ENCODE data around the gene KRT74.
"Not testable (repeated sequence)": the region's sequence is repeated elsewhere in the genome, so short reads cannot be mapped to it uniquely, and the experiment has no call there.

KRT74 gene

DNA sequence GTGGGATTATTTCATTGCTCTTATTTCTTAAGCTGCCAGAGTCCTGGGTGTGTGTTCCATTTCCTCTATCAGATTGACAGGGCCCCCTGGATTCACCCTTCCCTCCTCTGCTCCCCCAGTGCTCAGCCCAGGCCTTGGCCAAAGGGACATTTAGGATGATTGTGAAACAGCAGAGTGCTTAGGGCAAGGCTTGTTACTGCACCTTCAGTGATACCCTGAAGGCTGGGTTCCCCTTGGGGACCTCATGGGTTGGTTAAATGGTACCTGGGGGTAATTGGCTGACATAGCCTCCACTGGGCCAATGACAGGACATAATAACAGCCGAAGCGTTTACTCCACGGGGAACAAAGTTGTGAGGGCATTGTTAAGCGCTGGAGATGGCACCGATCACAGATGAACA lies 28.9 kb upstream of the KRT74 start:
- DNase-seq: no peak

DNA sequence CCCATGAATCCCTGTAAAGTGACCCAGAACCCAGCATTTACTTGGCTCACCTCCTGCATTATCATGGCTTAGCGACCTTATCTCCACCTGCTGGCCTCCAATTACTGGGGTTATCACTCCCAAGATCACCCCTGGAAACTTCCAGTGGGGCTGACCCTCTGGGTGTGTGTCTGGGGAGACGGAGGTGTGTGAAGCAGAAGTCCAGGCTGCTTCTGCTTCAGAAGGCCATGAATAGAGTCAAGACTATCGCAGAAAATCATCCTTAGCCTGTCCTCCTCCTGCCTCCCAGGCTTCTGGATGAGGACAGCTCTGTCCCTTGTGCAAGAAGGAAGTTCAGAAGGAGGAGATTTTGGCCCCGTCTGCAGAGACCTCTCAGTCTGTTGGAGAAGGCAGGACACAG lies 28.0 kb upstream of the KRT74 start:
- DNase-seq: no peak

DNA sequence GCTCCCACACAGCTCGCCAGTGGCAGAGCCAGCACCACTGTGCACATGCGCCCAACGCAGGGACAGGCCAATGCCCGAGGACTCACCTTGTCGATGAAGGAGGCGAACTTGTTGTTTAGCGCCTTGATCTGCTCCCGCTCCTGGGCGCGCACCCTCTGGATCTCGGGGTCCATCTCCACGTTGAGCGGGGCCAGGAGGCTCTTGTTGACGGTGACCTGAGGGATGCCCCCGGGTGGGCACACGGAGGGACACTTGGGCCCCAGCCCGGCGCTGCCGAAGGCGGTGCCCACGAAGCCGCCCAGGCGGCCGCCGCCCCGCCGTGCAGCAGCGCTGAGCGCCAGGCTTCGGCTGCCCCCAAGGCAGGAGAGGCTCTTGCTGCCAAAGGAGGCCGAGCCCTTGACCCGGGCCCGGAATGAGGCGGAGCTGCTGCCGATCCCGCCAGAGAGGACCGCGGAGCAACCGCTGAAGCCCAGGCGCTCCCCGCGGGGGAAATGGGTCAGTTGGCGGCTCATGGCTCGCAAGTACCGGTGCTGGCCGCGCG lies 27.4 kb upstream of the KRT74 start, which contains the start of gene KRT72:
Gene KRT72 (minus strand): TSS at position 523 of the 541 bp plus-strand sequence. CDS start 11 bp downstream, at position 512.
- DNase-seq: no peak

DNA sequence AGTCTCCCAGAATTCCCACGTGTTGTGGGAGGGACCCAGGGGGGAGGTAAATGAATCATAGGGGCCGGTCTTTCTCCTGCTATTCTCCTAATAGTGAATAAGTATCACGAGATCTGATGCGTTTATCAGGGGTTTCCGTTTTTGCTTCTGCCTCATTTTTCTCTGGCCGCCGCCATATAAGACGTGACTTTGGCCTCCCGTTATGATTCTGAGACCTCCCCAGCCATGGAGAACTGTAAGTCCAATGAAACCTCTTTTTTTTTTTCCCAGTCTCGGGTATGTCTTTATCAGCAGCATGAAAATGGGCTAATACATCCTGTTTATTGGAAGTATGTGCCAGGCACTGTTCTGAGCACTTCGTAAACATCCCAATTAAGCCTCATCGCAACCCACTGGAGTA lies 26.8 kb upstream of the KRT74 start:
- no peak for DNase-seq

DNA sequence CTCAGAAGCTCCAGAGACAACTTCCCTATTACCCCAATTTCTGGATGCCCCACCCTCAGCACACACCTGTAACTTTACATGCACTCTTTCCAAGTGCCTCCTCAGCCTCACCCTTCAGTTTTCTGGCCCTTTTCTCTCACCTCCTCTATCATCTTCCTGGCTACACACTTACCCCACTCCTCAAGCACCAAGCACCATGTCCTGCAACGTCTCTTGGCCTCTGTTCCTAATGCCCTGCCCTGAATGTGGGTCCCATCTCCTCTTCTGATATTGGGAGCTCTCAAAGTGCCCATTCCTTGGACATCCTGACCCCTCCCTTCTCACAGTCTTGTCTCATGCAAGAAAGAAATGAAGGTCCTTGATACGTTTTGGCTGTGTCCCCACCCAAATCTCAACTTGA lies 26.4 kb upstream of the KRT74 start:
- no peak for DNase-seq

DNA sequence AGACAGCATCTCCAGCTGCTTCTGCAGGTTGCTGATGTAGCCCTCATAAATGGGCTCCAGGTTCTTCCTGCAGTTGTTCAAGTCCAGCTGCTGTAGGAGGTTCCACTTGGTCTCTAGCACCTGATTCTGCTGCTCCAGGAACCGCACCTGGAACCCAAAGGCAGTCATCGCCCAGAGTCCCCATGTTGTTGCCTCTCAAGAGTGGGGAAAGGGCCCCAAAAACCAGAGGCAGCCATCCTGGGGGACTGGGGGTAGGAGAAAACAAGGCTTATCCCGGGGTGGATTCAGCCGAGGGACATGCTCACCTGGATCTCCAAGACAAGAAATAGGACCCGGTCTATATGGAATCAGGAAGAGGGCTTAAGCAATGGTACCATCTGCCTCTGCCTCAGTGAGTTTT lies 25.3 kb upstream of the KRT74 start:
- no peak for DNase-seq

DNA sequence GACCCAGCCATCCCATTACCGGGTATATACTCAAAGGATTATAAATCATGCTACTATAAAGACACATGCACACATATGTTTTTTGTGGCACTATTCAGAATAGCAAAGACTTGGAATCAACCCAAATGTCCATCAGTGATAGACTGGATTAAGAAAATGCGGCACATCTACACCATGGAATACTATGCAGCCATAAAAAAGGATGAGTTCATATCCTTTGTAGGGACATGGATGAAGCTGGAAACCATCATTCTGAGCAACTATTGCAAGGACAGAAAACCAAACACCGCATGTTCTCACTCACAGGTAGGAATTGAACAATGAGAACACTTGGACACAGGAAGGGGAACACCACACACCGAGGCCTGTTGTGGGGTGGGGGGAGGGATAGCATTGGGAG lies 20.6 kb upstream of the KRT74 start:
- not testable (repeated sequence) for DNase-seq

DNA sequence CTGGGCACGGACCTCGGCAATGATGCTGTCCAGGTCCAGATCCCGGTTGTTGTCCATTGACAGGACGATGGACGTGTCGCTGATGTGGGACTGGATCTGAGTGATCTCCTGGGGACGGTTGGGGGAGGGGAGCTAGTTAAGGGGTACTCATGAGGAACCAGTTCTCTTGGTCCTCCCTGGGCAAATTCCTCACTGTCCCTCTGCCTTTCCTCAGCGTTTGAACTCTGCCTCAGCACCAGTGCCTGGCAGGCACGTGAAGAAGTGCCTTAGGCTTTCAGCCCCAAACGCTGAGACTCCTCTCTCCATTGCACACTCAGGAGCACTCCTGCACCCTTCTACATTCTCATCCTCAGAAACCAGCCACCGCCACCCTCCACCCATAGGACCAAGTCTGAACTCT lies 17.9 kb upstream of the KRT74 start:
- DNase-seq: no peak

DNA sequence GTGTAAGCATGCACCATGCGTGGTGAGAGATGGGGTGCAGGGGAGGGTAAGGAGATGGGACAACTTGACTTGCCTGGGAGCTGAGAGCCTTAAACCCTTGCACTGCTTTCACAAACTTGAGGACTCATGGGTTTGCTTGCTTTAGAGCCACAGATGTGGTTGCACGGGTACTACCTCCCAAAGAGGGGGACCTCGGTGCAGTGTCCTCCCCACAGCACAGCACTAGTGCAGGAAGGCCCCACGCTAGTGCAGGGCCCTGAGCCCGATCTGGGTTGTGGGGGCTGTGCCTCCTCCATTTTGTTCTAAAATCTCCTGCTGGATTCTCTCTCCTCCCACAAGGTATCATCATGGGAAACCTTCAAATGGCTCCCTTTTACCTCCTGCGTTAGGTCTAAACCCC lies 16.4 kb upstream of the KRT74 start:
- DNase-seq: no peak

DNA sequence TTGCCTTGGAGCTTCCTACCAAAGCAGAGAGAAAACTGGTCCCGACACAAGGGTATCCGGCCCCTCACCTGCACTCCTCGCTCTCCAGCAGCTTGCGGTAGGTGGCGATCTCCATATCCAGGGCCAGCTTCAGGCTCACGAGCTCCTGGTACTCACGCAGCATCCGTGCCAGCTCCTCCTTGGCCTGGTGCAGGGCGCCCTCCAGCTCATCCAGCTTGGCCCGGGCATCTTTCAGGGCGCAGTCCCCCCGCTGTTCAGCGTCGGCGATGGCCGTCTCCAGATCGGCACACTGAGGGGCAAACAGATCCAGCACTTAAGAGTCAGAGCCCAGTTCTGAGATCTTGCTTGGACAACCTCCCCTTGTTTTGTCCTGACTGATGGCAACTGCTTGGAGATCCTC lies 13.9 kb upstream of the KRT74 start:
- no peak for DNase-seq

DNA sequence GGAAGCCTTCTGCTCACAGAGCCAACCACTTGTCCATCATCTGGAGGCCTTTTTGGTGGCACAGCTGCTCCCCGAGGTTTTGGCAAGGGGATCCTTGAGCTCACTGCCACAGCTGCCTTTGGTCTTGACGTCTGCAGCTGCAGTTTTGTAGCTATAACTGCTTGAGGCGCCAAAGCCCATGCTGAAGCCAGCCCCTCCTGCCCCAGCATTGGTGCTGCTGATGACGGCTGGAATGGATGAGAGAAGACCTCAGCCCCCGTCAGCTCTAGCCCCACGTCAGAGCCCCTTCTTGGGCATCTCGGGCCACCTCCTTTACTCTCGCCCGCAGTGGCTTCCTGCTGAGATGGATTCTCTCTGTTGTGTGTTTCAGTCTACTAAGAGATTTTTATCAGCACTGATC lies 12.3 kb upstream of the KRT74 start:
- DNase-seq: peak; percentile 16 to 39

DNA sequence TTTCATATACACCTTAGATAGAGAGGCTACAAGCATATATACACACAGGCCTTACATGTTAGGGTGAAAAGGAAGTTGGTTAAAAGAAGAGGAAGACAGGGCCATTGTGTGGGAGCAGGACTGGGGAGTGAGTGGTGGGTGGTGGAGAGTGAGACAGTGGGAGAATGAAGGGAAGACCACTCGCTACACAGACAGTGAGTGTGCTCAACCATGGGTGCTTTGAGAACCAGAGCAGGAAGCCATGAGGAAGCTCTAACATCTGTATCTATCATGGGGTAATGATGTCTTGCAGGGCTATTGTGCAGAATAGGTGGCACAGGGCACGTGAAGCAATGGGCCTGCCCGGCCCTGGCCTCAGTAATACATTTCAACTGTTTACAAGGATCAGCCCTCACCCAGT lies 11.4 kb upstream of the KRT74 start:
- DNase-seq: no peak

DNA sequence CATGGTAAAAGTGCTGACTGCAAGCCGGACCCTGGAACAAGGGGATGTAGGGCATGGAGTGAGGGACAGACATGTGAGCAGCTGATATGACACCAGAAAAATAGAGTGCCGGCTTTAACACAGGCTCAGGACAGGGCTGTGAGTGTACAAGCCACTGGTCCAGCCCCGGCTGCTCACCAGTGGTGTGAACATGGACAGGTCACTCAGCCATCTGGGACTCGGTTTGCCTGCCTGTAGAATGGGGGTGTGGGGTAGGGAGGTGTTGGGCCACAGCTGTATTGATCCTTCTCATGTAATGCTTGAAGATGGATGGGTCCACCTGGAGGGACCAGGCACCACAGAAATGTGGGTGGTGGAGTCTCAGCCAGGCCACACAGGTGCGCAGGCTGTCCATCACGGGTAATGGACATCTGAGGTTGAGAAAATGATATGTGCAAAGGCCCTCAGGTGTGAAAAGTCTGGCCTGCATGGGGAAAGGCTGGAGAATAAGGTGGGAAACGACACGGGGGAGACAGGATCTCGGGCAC lies 10.6 kb upstream of the KRT74 start:
- no peak for DNase-seq

DNA sequence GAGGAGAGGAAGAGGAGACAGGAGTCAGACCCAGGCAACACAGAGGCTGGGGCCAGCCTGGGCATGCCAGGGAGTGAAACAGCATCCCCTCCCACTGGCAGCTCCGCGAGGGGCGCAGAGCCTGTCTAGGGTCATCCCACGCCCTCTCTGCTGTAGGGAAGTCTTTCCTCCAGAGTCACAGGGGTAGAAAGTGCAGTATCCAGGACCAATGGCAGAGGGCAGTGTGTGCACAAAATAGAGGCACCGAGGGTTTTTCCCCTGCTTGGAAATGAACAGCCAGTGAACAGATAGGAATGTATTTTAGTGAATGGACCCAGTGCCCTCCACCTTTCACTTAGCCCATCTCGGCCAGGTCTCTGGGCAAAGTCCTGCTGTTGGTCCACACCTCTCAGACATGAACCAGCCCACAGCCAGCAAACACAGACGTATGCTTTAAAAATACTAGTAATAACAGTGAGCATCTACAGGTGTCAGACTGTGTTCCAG lies 9.4 kb upstream of the KRT74 start:
- peak; percentile 53 to 59 for DNase-seq

DNA sequence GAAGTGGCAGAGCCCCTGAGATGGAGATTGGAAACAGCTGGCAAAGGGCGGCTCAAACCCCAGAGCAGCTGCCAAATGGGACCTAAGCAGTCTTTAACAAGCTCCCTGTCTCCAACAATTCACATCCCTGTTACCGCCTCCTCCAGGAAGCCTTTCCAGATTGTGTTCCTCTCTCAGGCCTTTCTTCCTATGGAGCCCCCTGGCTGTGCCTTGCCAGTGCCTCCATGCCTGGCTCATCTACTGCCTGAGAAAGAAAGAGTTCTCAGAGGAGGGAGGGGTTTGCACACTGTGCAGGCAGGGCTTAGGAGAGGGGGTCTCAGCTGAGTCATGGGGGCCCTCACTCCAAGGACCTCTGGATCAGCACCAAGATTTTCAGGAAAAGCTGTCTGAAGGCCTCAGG lies 8.8 kb upstream of the KRT74 start:
- DNase-seq: no peak

DNA sequence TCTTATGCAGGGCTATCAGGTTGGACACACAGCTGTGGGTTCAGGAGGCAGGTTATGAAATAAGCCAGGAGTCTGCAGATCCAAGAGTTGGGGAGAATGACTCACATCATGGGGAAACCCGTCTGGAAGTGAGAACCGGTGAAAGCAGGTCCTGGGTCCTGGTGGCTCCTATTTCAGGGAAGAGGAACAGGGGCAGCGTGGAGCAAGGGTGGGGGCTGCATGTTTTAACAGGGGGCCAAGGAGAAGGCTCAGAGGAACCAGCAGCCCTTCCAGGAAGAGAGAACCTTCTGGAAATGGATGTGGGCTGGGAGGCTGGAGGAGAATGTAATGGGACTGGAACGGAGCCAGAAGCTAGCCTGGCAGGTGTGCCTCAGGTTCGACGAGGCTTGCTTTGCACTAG lies 7.8 kb upstream of the KRT74 start:
- no peak for DNase-seq

DNA sequence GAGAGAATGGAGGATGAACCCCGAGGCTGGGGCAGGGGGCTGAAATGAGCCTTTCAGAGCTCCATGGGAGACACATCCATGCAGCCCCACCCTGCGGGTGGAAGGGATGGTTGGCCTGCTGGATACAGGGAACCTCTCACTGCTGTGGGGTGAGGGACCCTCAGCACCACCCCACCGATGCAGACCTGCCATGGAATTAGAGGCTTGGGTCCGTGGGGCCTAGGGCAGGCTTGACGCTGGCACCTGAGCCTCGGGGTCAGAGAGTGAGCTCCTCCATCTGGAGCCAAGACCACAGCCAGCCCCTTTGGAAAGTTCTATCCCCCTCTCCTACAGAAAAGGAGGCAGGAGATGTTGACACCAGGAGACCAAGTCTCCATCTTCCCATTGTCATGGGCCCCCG lies 7.4 kb upstream of the KRT74 start:
- DNase-seq: no peak

DNA sequence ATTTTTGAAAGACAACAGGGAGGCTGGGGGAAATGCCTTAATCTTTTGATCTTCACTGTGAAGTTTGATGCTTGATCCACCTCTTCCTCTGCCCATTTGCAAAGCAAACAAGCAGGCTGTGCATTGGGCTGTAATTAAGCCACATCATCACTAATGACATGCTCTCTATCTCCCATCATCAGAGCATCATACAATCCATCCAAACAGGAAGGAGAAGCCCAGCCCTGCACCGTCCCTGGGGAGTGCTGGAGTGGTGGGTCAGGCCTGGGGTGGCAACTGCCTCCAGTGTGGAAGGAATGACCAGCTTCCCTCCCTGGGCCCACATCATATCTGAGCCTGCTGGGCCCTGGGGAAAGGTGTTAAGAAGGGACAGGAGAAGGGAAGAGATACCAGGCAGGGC lies 6.9 kb upstream of the KRT74 start:
- DNase-seq: no peak

DNA sequence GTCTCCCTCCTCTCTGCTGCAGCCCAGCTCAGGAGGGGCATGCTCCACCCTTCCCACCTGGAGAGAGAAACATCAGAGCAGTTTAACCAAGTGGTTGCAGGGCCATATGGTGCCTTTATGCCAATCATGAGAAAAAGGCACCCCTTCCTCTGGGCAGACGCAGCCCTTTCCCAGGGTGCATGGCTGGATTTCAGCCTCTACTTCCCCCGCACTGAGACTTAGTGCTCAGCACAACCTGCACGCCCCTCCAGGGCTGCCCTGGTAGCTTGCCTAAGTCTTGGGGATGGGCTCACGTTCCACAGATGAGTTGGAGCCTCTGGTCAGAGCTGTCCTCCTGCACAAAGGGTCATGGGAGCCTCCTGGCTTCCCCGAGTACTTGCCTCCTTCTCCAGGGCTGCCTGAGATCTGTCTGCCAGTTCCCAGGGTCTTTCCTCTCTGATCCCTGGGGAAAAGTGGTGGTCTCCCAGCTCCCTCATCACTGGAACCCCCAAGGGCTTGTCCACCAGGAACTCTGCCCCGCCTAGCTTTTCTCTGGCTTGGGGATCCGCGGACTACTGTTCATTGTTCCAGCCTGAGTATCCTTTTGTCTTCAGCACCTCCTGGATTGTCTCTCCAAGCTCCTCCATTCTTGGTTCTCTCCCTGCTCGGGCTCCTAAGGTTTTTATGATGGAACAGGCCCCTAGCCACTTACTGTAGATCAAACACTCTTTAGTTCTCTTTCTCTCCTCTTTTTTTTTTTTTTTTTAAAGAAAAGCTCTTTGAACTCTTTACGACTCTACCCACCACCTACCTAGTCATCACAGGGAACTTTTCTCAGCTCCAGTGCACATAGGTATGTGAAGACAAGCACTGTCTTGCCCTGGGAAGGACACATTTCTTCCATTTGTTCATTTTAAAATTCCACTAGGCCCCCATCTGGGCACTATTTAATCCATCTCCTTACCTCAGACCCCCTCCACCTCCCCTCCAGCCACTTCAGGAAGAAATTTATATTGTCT lies 6.1 kb upstream of the KRT74 start:
- no peak for DNase-seq

DNA sequence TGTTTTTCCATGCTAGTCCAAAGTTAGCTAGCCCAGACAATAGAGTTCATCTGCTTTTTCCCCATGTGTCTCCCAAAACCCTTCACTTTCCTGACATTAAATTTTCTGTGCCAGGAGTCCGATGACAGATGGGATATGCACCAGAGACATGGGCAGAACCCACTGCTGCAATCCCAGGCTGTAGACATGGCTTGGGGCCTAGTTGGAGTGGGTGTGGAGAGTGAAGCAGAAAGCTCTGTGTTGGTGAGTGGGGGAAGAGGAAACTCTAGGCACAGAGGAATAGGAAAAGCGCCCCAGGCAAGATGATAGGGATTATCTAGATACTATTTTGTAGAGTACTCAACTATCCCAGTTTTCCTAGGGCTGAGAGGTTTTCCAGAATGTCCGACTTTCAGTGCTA lies 4.8 kb upstream of the KRT74 start:
- no peak for DNase-seq

DNA sequence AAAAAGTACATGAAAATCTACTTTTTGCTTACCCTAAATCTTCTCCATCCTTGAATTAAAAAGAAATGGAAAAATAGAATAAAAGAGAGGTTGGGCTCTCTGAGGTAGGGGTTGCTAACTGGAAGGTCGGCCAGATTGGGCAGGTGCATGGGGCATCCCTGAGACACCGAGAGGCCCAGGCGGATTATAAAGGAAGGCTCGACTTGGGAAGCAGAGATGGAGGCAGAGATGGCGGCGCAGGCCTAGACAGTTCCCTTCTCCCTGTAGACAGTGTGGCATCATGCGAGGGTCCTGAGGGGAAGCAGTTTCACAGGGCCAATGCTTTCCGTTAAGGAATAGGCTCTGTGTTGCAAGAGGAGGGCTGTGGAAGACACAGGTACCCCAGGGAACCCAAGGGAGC lies 3.7 kb upstream of the KRT74 start:
- DNase-seq: no peak

DNA sequence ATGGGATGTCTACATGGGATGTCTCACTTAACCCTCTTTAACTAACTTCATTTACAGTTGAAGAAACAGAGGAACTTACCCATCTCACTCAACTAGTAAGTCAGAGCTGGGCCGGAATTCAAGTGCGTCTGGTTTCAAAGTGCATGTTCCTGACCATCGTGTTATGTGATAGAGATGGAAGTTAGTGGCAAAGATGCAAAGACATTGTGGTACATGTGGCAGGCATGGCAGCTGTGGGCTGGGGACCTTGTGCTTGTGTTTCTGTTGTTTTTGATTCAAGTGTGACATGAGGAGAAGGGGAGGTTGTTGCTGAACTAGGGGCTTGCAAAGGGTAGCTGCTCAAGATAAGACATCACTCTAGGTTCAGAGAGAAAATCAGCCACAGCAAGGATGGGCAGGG lies 2.3 kb upstream of the KRT74 start:
- no peak for DNase-seq

DNA sequence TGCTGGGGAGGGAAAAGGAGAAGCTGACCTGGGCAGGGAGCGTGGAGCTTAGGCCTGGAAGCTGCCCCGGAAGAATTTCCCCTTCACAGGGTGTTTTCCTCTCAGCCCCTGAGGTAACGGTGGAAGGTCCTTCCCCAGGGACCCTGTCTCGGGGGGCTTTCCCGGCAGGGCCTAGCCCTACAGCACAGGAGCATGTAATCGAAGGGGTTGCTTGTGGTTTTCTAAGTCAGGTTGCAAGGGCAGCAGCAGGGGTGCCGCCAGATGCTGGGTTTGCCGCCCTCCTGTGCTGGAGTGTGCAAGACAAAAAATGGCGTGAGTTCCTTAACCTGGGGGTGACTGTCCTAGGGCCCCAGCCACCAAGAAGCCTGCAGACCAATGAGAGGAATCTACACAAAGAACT lies 1.6 kb upstream of the KRT74 start:
- no peak for DNase-seq

DNA sequence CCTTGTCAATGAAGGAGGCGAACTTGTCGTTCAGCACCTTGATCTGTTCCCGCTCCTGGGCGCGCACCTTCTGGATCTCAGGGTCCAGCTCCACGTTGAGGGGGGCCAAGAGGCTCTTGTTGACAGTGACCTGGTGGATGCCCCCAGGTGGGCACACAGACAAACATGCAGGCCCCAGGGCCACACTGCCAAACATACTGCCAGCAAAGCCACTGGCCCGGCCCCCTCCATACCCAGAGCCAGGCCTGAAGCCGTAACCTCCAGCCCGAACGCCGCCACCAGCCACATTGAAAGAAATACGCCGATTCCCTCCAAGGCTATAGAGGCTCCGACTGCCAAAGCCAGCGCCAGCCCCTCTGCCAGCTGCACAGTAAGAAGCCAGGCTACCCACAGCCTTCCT lies 337 bp downstream of the KRT74 start:
- no peak for DNase-seq

Measured in stimulated activated CD4-positive, alpha-beta T cell treated with anti-CD3 and anti-CD28 coated beads, Interleukin-4, amount 100 ng/mL, for 4 hours (primary cell).